Endothelial cell of coronary artery (primary cell): Measurements from ENCODE around the gene ARPIN. TPM values are rescaled to one million over a fixed set of nuclear protein-coding genes. Genes with fewer than 3 reads are reported as not detected.

Source experiments
- total RNA-seq: library from RNA; depleted of rRNA; stranded (reverse); fragments of >200 nt; gene quantifications from 2 replicates; pipeline ENCODE4 v1.2.3, GENCODE V29; 2014

Gene ARPIN
- total RNA-seq: 8.4 and 10.4 TPM in 2 replicates

DNA sequence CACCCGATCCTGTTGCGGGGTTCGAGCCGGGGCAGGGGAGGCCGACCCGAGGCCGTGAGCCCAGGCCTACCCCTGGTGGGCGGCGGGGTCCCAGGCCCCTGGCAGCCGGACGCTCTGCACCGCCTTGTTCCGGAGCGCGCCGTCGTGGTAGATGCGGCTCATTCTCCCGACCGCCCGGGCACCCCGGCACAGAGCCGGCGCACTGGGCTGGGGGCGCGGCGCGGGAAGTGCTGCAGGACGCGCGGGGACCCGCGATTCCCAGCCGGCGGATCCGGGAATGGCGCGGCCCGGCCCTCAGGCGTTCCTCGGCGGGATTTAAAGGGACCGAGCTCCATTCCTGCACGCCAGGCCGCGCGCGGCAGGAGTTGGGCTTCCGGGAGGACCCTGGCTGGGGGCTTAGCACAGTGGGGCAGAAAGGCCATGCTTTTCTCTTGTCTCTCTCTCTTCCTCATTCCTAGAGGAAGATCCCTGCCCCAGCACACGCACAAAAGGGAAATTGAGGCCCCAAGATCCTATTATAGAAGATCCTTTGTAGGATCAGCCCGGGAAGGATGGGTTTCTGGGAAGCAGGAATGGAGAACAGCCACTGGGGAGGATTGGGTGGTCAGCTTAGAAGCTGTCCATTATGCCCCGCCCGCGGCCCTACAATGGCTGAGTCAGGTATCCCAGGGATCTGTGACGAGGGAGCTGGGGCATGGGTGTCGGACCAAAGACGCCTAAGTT, at the start of gene ARPIN:
TSS of gene ARPIN (minus strand) at position 279 of the 723 bp plus-strand sequence. CDS start at position 162, 117 bp downstream.

GRCh38 chr15:89893696-89894447, 18.9 kb downstream of the ARPIN start, which contains the start of gene AP3S2:
Gene AP3S2, minus strand, starts transcription at chr15:89893994. Its CDS starts 45 bp downstream, at chr15:89893949.

Other genes starting within 250 kb of the ARPIN start
- gene PLIN1, start 233.6 kb downstream of the ARPIN start, total RNA-seq: 0.09 and 0.18 TPM in 2 replicates
- gene PEX11A, start 222.2 kb downstream of the ARPIN start, total RNA-seq: 3.4 and 6.6 TPM in 2 replicates
- under 0.01 TPM in 2 replicates for gene WDR93, start 222.1 kb downstream of the ARPIN start, total RNA-seq
- 0.18 and 0.66 TPM in 2 replicates for gene MESP1, start 161.7 kb downstream of the ARPIN start, total RNA-seq
- gene MESP2, start 136.6 kb downstream of the ARPIN start, total RNA-seq: 0.18 and 0.28 TPM in 2 replicates
- 12.9 and 34.3 TPM in 2 replicates for gene ANPEP, start 98.1 kb downstream of the ARPIN start, total RNA-seq
- 20.7 and 33.6 TPM in 2 replicates for gene AP3S2, start 19.0 kb downstream of the ARPIN start, total RNA-seq
- 11.1 and 15.0 TPM in 2 replicates for gene ZNF710, start 88.4 kb upstream of the ARPIN start, total RNA-seq
- gene IDH2, start 189.5 kb upstream of the ARPIN start, total RNA-seq: 65.2 and 91.8 TPM in 2 replicates